Activated B cell treated with CpG ODN at 0.5 μM for 24 hours (primary cell): ENCODE measurements around the gene PALB2. TPM values are rescaled to one million over a fixed set of nuclear protein-coding genes. Genes with fewer than 3 reads are reported as not detected.

ENCODE experiments used
- ATAC-seq: fragments of 200-7000 bp; cut with Tn5 transposase; one replicate; pipeline ENCODE4 v1.10.0; 2021; ENCODE audit warnings: low read depth, mild to moderate bottlenecking, moderate library complexity
- CTCF ChIA-PET: fragments of 350-600 bp; sonication (Branson Sonifier 250); formaldehyde crosslinking; loops from one replicate; lab custom pipeline; 2021; ENCODE audit warnings: antibody characterized with exemption; lab: Charles Lee
- POLR2A ChIA-PET: fragments of 350-600 bp; sonication (Branson Sonifier 250); formaldehyde crosslinking; loops from one replicate; lab custom pipeline; 2021; ENCODE audit warnings: antibody characterized with exemption; lab: Charles Lee
- DNase-seq: peaks from one replicate; pipeline ENCODE4 v3.0.0; 2022
- H3K27ac Mint-ChIP-seq: one replicate; pipeline ENCODE4 v1.8.0; 2020; ENCODE audit warnings: mixed read lengths
- H3K27me3 Mint-ChIP-seq: one replicate; pipeline ENCODE4 v1.8.0; 2021; ENCODE audit warnings: mixed read lengths
- H3K36me3 Mint-ChIP-seq: one replicate; pipeline ENCODE4 v1.8.0; 2021; ENCODE audit warnings: low read depth, mixed read lengths
- H3K4me1 Mint-ChIP-seq: one replicate; pipeline ENCODE4 v1.8.0; 2021; ENCODE audit warnings: mixed read lengths
- H3K4me3 Mint-ChIP-seq: one replicate; pipeline ENCODE4 v1.8.0; 2020; ENCODE audit warnings: mild to moderate bottlenecking, mixed read lengths
- H3K9me3 Mint-ChIP-seq: one replicate; pipeline ENCODE4 v1.8.0; 2020; ENCODE audit warnings: mixed read lengths
- intact Hi-C: fragments of 100-400 bp; cut with micrococcal nuclease; formaldehyde crosslinking; loops from one replicate; pipeline ENCODE4 v1.15.1; 2024
- total RNA-seq: library from RNA; stranded (reverse); gene quantifications from 2 replicates; pipeline ENCODE4 v1.2.3, GENCODE V29; 2022
- TF ChIP-seq, protein P1 (sequence below): fragments of 200-600 bp; IDR thresholded peaks from one replicate; pipeline ENCODE4 v1.8.0; 2022; ENCODE audit warnings: antibody characterized with exemption, mild to moderate bottlenecking

The PALB2 gene
- total RNA-seq, 1 donor from 2014 or later, result 19.8 TPM

GRCh38 chr16:23561586-23561985 is 79.5 kb downstream of the PALB2 start:
- intact Hi-C loops, result no loop called here
- no peak for ATAC-seq
- ChIA-PET CTCF (no interaction called here), POLR2A (interaction anchor here (0.7 kb wide), 3 partner anchors 24 to 43 kb away, joined by 4 to 5 read pairs (median 4); no protein-coding TSS in a partner anchor)
- no peaks in the 10 kb centered on the region for H3K27me3 Mint-ChIP-seq
- peaks cover 24% of the 10 kb centered on the region for H3K4me1 Mint-ChIP-seq
- DNase-seq, result no peak
- TF ChIP-seq, protein P1, sequence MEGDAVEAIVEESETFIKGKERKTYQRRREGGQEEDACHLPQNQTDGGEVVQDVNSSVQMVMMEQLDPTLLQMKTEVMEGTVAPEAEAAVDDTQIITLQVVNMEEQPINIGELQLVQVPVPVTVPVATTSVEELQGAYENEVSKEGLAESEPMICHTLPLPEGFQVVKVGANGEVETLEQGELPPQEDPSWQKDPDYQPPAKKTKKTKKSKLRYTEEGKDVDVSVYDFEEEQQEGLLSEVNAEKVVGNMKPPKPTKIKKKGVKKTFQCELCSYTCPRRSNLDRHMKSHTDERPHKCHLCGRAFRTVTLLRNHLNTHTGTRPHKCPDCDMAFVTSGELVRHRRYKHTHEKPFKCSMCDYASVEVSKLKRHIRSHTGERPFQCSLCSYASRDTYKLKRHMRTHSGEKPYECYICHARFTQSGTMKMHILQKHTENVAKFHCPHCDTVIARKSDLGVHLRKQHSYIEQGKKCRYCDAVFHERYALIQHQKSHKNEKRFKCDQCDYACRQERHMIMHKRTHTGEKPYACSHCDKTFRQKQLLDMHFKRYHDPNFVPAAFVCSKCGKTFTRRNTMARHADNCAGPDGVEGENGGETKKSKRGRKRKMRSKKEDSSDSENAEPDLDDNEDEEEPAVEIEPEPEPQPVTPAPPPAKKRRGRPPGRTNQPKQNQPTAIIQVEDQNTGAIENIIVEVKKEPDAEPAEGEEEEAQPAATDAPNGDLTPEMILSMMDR, result no peak
- no peaks in the 10 kb centered on the region for H3K9me3 Mint-ChIP-seq
- H3K36me3 Mint-ChIP-seq, result peaks cover 65% of the 10 kb centered on the region
- no peak overlapping the region for H3K27ac Mint-ChIP-seq
- no peak overlapping the region for H3K4me3 Mint-ChIP-seq

GRCh38 chr16:23557779-23558702 is 83.1 kb downstream of the PALB2 start:
- Mint-ChIP-seq H3K4me1 (peaks cover 30% of the 10 kb centered on the region), H3K27me3 (no peaks in the 10 kb centered on the region), H3K9me3 (no peaks in the 10 kb centered on the region), H3K36me3 (peaks cover 41% of the 10 kb centered on the region), H3K27ac (peak overlapping the region; percentile 89), H3K4me3 (peak overlapping the region; percentile 93)
- no peak for ATAC-seq
- CTCF ChIA-PET, result interaction anchor here (0.8 to 2.8 kb wide), 4 partner anchors 13 to 52 kb away, joined by 3 to 28 read pairs (median 8); partner anchors contain the start of gene NDUFAB1
- no peak for DNase-seq
- intact Hi-C loops, result loop anchor here (1.0 to 2.0 kb wide), 8 partner anchors 38 to 981 kb away; partner anchors contain the start of genes COG7, DCTN5, NDUFAB1 and PALB2
- POLR2A ChIA-PET, result interaction anchor here (0.7 to 2.1 kb wide), 16 partner anchors 13 to 1605 kb away, joined by 3 to 15 read pairs (median 5); partner anchors contain the start of genes GGA2, NDUFAB1 and UQCRC2
- TF ChIP-seq, protein P1, result no peak

DNA sequence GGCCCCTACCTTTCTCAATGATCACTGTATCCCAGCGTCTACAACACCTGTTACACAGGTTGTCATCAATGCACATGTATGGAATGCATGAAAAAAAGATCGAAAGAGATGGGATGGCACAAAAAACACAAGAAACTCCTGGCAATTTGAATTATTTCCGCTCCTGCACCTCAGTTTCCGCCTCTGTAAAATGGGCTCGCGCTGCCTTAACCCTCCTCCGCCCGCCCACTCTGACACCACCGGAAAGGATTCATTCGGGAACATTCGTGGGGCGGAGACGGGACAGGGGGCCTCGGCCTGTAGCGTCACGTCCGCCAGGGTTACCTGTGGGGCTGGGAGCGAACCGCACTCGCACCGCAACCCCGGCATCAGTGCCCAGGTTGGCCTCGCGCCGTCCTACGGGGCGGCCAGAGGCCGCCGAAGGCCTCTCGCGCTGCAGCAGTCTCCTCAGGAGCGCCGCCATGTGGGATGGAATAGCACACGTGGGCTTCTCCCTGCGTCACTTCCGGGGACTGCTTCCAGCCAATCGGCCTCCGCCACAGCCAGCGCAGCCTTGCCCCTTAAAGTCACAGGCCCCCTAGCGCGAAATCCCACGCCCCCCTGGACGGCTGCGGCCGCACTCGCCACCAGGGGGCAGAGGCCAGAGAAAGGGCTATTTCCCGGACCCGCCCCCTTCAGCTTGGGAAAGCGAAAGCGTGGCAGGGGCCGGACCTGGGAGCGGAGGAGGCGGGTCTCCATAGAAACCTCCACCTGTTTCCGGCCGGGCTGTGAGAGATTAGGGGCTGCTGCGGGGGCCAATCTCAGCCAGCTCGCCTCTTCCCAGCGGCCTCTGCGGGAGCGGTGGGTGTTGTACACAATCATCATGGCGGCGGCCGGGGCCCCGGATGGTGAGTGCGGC is 84.0 kb downstream of the PALB2 start, which contains the start of the genes EARS2 and UBFD1:
Gene EARS2 (minus strand): TSS at position 470 of the 898 bp plus-strand sequence. CDS start 7 bp downstream, at position 463.
Gene UBFD1 (plus strand): TSS at position 847 of the 898 bp plus-strand sequence. CDS start 16 bp downstream, at position 863.
- DNase-seq (peak; percentile 98), ATAC-seq (peak; percentile 89)
- Mint-ChIP-seq H3K27ac (peak within 1 kb of the TSS; percentile 89), H3K4me3 (peak within 1 kb of the TSS; percentile 93), H3K9me3 (no peaks in the 10 kb centered on the region), H3K4me1 (peaks cover 30% of the 10 kb centered on the region), H3K27me3 (no peaks in the 10 kb centered on the region), H3K36me3 (peaks cover 35% of the 10 kb centered on the region)
- ChIA-PET POLR2A (interaction anchor here (0.5 to 2.1 kb wide), 12 partner anchors 13 to 1604 kb away, joined by 3 to 15 read pairs (median 6); partner anchors contain the start of genes GGA2, NDUFAB1 and UQCRC2), CTCF (interaction anchor here (0.8 to 2.8 kb wide), 6 partner anchors 14 to 121 kb away, joined by 3 to 28 read pairs (median 4); partner anchors contain the start of gene NDUFAB1)
- intact Hi-C loops, result loop anchor here (1.0 to 2.0 kb wide), 8 partner anchors 39 to 982 kb away; partner anchors contain the start of genes COG7, DCTN5, NDUFAB1 and PALB2
- TF ChIP-seq, protein P1, result no peak

GRCh38 chr16:23554536-23554935 is 86.6 kb downstream of the PALB2 start:
- Mint-ChIP-seq H3K9me3 (no peaks in the 10 kb centered on the region), H3K4me3 (no peak overlapping the region), H3K36me3 (peaks cover 41% of the 10 kb centered on the region), H3K27ac (no peak overlapping the region), H3K4me1 (peaks cover 27% of the 10 kb centered on the region), H3K27me3 (no peaks in the 10 kb centered on the region)
- ATAC-seq (no peak), DNase-seq (no peak)
- intact Hi-C loops, result no loop called here
- ChIA-PET CTCF (interaction anchor here (1.0 kb wide), 1 partner anchor 42 kb away, joined by 4 read pairs; no protein-coding TSS in a partner anchor), POLR2A (no interaction called here)
- TF ChIP-seq, protein P1, result no peak

Other genes starting within 250 kb of the PALB2 start
- 19.3 and 20.2 TPM in 2 replicates for gene COG7, start 188.1 kb downstream of the PALB2 start, total RNA-seq
- gene GGA2, start 130.8 kb downstream of the PALB2 start, total RNA-seq, result 264 and 281 TPM in 2 replicates
- 24.9 and 27.5 TPM in 2 replicates for gene EARS2, start 84.0 kb downstream of the PALB2 start, total RNA-seq
- gene UBFD1, start 83.6 kb downstream of the PALB2 start, total RNA-seq, result 47.9 and 52.2 TPM in 2 replicates
- gene NDUFAB1, start 45.0 kb downstream of the PALB2 start, total RNA-seq, result 68.4 and 74.5 TPM in 2 replicates
- 62.8 and 64.1 TPM in 2 replicates for gene DCTN5, start 156 bp upstream of the PALB2 start, total RNA-seq
- gene PLK1, start 37.6 kb upstream of the PALB2 start, total RNA-seq, result 2.3 and 3.9 TPM in 2 replicates
- not detected in 2 replicates for gene ERN2, start 71.9 kb upstream of the PALB2 start, total RNA-seq
- gene CHP2, start 113.7 kb upstream of the PALB2 start, total RNA-seq, result not detected in 2 replicates
- 122 and 146 TPM in 2 replicates for gene PRKCB, start 194.7 kb upstream of the PALB2 start, total RNA-seq